ENCODE measurements around the gene WDR64. TPM values are rescaled to one million over a fixed set of nuclear protein-coding genes. Genes with fewer than 3 reads are reported as not detected.

Gene WDR64
- total and polyA plus RNA-seq, 2 of the 13 experiments (the other 11 are each of a cell fraction or from before 2014, with no cell fraction given) = not detected

DNA sequence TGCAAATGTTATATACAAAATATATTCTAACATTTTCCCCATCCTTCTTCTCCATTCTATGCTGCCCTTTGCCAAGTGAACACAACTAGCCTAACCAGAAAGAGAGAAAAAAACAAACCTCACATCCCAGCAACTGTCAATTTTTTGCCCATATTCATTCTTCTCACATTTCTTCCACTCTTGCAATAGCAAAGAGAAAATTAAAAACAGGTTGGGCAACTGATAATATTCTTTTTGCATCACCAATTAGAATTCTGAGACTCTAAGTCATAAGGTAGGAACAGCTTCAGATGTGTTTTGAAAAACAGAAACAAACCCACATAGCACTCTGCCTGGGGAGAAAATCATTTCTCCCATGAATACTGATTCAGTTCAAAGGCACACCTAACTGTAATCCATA is 170.8 kb downstream of the WDR64 start:
- no peak for ATAC-seq
- in situ Hi-C loops (cut with HindIII; ENCODE audit: extremely low pct_ligation_motif_present, low pct_unique_long_range_greater_than_20kb) (no loop called here), intact Hi-C loops (cut with micrococcal nuclease; ENCODE audit: unreplicated experiment) (no loop called here)
- TF ChIP-seq, protein P1, sequence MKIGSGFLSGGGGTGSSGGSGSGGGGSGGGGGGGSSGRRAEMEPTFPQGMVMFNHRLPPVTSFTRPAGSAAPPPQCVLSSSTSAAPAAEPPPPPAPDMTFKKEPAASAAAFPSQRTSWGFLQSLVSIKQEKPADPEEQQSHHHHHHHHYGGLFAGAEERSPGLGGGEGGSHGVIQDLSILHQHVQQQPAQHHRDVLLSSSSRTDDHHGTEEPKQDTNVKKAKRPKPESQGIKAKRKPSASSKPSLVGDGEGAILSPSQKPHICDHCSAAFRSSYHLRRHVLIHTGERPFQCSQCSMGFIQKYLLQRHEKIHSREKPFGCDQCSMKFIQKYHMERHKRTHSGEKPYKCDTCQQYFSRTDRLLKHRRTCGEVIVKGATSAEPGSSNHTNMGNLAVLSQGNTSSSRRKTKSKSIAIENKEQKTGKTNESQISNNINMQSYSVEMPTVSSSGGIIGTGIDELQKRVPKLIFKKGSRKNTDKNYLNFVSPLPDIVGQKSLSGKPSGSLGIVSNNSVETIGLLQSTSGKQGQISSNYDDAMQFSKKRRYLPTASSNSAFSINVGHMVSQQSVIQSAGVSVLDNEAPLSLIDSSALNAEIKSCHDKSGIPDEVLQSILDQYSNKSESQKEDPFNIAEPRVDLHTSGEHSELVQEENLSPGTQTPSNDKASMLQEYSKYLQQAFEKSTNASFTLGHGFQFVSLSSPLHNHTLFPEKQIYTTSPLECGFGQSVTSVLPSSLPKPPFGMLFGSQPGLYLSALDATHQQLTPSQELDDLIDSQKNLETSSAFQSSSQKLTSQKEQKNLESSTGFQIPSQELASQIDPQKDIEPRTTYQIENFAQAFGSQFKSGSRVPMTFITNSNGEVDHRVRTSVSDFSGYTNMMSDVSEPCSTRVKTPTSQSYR (CRISPR knock-in tag; IDR thresholded peaks at IDR 0.05; ENCODE audit: borderline replicate concordance) = no peak
- no peak for TF ChIP-seq U2AF1 (optimal IDR thresholded peaks at IDR 0.05; ENCODE audit: low read depth, low read length)
- TF ChIP-seq, protein P2, sequence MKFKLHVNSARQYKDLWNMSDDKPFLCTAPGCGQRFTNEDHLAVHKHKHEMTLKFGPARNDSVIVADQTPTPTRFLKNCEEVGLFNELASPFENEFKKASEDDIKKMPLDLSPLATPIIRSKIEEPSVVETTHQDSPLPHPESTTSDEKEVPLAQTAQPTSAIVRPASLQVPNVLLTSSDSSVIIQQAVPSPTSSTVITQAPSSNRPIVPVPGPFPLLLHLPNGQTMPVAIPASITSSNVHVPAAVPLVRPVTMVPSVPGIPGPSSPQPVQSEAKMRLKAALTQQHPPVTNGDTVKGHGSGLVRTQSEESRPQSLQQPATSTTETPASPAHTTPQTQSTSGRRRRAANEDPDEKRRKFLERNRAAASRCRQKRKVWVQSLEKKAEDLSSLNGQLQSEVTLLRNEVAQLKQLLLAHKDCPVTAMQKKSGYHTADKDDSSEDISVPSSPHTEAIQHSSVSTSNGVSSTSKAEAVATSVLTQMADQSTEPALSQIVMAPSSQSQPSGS (CRISPR knock-in tag; IDR thresholded peaks at IDR 0.05) = no peak
- TF ChIP-seq ZEB1 (IDR thresholded peaks at IDR 0.05; ENCODE audit: insufficient replicate concordance, low read depth) = no peak
- TF ChIP-seq, protein P3, sequence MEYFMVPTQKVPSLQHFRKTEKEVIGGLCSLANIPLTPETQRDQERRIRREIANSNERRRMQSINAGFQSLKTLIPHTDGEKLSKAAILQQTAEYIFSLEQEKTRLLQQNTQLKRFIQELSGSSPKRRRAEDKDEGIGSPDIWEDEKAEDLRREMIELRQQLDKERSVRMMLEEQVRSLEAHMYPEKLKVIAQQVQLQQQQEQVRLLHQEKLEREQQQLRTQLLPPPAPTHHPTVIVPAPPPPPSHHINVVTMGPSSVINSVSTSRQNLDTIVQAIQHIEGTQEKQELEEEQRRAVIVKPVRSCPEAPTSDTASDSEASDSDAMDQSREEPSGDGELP (IDR thresholded peaks at IDR 0.05; ENCODE audit: borderline replicate concordance, low read depth) = no peak
- no peak for TF ChIP-seq PAWR (CRISPR knock-in tag; IDR thresholded peaks at IDR 0.05; ENCODE audit: borderline replicate concordance)
- no peak for TF ChIP-seq RCOR2 (CRISPR knock-in tag; IDR thresholded peaks at IDR 0.05)
- TF ChIP-seq, protein P4, sequence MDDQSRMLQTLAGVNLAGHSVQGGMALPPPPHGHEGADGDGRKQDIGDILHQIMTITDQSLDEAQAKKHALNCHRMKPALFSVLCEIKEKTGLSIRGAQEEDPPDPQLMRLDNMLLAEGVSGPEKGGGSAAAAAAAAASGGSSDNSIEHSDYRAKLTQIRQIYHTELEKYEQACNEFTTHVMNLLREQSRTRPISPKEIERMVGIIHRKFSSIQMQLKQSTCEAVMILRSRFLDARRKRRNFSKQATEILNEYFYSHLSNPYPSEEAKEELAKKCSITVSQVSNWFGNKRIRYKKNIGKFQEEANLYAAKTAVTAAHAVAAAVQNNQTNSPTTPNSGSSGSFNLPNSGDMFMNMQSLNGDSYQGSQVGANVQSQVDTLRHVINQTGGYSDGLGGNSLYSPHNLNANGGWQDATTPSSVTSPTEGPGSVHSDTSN (CRISPR knock-in tag; IDR thresholded peaks at IDR 0.05; ENCODE audit: borderline replicate concordance) = no peak
- no peak for TF ChIP-seq TBX2 (CRISPR knock-in tag; IDR thresholded peaks at IDR 0.05; ENCODE audit: borderline replicate concordance)
- no peak for TF ChIP-seq SRSF4 (IDR thresholded peaks at IDR 0.05; ENCODE audit: low read depth, low read length, poor library complexity, severe bottlenecking)
- TF ChIP-seq, protein P5, sequence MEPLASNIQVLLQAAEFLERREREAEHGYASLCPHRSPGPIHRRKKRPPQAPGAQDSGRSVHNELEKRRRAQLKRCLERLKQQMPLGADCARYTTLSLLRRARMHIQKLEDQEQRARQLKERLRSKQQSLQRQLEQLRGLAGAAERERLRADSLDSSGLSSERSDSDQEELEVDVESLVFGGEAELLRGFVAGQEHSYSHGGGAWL (CRISPR knock-in tag; IDR thresholded peaks at IDR 0.05) = no peak
- TF ChIP-seq ZBTB3 (CRISPR knock-in tag; IDR thresholded peaks at IDR 0.05; ENCODE audit: borderline replicate concordance, low read depth) = no peak
- TF ChIP-seq ZNF563 (CRISPR knock-in tag; IDR thresholded peaks at IDR 0.05) = no peak
- TF ChIP-seq NR2F1 (CRISPR knock-in tag; IDR thresholded peaks at IDR 0.05) = no peak
- TF ChIP-seq, protein P6, sequence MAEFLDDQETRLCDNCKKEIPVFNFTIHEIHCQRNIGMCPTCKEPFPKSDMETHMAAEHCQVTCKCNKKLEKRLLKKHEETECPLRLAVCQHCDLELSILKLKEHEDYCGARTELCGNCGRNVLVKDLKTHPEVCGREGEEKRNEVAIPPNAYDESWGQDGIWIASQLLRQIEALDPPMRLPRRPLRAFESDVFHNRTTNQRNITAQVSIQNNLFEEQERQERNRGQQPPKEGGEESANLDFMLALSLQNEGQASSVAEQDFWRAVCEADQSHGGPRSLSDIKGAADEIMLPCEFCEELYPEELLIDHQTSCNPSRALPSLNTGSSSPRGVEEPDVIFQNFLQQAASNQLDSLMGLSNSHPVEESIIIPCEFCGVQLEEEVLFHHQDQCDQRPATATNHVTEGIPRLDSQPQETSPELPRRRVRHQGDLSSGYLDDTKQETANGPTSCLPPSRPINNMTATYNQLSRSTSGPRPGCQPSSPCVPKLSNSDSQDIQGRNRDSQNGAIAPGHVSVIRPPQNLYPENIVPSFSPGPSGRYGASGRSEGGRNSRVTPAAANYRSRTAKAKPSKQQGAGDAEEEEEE (CRISPR knock-in tag; IDR thresholded peaks at IDR 0.05; ENCODE audit: borderline replicate concordance) = no peak
- TF ChIP-seq ZNF431 (CRISPR knock-in tag; IDR thresholded peaks at IDR 0.05; ENCODE audit: borderline replicate concordance, low read depth) = no peak
- no peak for DNase-seq (ENCODE audit: low spot score)
- Histone ChIP-seq H3K79me2 (ENCODE audit: insufficient read depth, low read length) (no peaks in the 10 kb centered on the region), H3K4me3 (replicated peaks in 1 of 3; ENCODE audit: insufficient read depth in 1 of 3, low read depth in 2 of 3, low read length in 3 of 3) (no peak overlapping the region), H3K4me2 (ENCODE audit: low read depth, low read length) (no peak overlapping the region), H3K27me3 (ENCODE audit: control insufficient read depth in 1 of 2, insufficient read depth in 2 of 2, low read length in 2 of 2) (no peaks in the 10 kb centered on the region; a peak in 1 of 5 replicates), H3K27ac (ENCODE audit: extremely low read length, insufficient read depth, low read length) (no peak overlapping the region), H4K20me1 (ENCODE audit: insufficient read depth, low read length) (no peaks in the 10 kb centered on the region), H3K9me3 (ENCODE audit: low read length) (no peaks in the 10 kb centered on the region), H3K4me1 (ENCODE audit: insufficient read depth, low read length) (no peaks in the 10 kb centered on the region), H3K9ac (ENCODE audit: insufficient read depth, low read depth, low read length) (no peak overlapping the region), H3K36me3 (replicated peaks in 1 of 2; ENCODE audit: control insufficient read depth in 1 of 2, insufficient read depth in 2 of 2, low read length in 2 of 2) (no peaks in the 10 kb centered on the region), H2AFZ (ENCODE audit: low read length) (no peak overlapping the region)
- no peak for FAIRE-seq
- CTCF ChIA-PET (ENCODE audit: low intra/inter-chr PET ratio, low total read pairs) = no interaction called here
- POLR2A ChIA-PET = no interaction called here
- BruUV-seq (replicated peaks) = no TSS peak
